Mesenchymal stem cell (in vitro differentiated cells and primary cell): ENCODE measurements around the gene RNF130.

Experiments
- DNase-seq: peaks from one replicate; pipeline ENCODE4 v3.0.0-alpha.2; 2013
- H2AFZ ChIP-seq: one replicate; pipeline ENCODE4 v1.6.1; 2013; ENCODE audit warnings: low read depth, mild to moderate bottlenecking, control low read depth, inconsistent platforms, low read length, moderate library complexity
- H2AK5ac ChIP-seq: 2 replicates; pipeline ENCODE4 v1.6.1; 2013; ENCODE audit warnings: low read length, moderate library complexity, mild to moderate bottlenecking, inconsistent platforms; ENCODE audit not compliant: severe bottlenecking
- H2BK120ac ChIP-seq: one replicate; pipeline ENCODE4 v1.6.1; 2013; ENCODE audit warnings: low read depth, mild to moderate bottlenecking, inconsistent platforms, low read length, moderate library complexity
- H2BK12ac ChIP-seq, 2 experiments: one replicate each; pipeline ENCODE4 v1.6.1; 2013; ENCODE audit warnings: inconsistent platforms in 2 of 2, low read length in 2 of 2, mild to moderate bottlenecking in 2 of 2, moderate library complexity in 2 of 2, control low read depth in 1 of 2
- H2BK15ac ChIP-seq: one replicate; pipeline ENCODE4 v1.6.1; 2013; ENCODE audit warnings: mild to moderate bottlenecking, low read depth, inconsistent platforms; ENCODE audit not compliant: poor library complexity, severe bottlenecking
- H2BK5ac ChIP-seq: 2 replicates; pipeline ENCODE4 v1.6.1; 2013; ENCODE audit warnings: low read depth, mild to moderate bottlenecking, low read length, control low read depth, inconsistent platforms; ENCODE audit not compliant: poor library complexity, severe bottlenecking
- H3K14ac ChIP-seq, 2 experiments: one replicate each; pipeline ENCODE4 v1.6.1; 2013; ENCODE audit warnings: inconsistent platforms in 2 of 2, low read length in 2 of 2, control low read depth in 1 of 2, mild to moderate bottlenecking in 1 of 2, moderate library complexity in 1 of 2
- H3K18ac ChIP-seq, 2 experiments: one replicate each; pipeline ENCODE4 v1.6.1; 2013; ENCODE audit warnings: inconsistent platforms in 2 of 2, low read length in 2 of 2, control low read depth in 1 of 2, low read depth in 1 of 2, mild to moderate bottlenecking in 1 of 2
- H3K23ac ChIP-seq, 2 experiments: one replicate each; pipeline ENCODE4 v1.6.1; 2013; ENCODE audit warnings: inconsistent platforms in 2 of 2, low read length in 2 of 2, mild to moderate bottlenecking in 2 of 2, moderate library complexity in 2 of 2, control low read depth in 1 of 2
- H3K27ac ChIP-seq: 2 replicates; pipeline ENCODE4 v1.5.1; 2013; ENCODE audit warnings: mild to moderate bottlenecking, moderate library complexity, low read length, control low read depth, inconsistent platforms; ENCODE audit not compliant: poor library complexity, severe bottlenecking
- H3K27me3 ChIP-seq, 2 experiments: 2 replicates each; pipeline versions ENCODE4 v1.6.1 to v1.7.0; 2013; ENCODE audit warnings: low read length in 2 of 2, mild to moderate bottlenecking in 2 of 2, moderate library complexity in 2 of 2, control low read depth in 1 of 2, inconsistent platforms in 1 of 2; ENCODE audit not compliant: control insufficient read depth in 1 of 2, insufficient read depth in 1 of 2
- H3K36me3 ChIP-seq, 2 experiments: 2 replicates each; pipeline versions ENCODE4 v1.6.1 to v1.7.0; 2013; ENCODE audit warnings: low read length in 2 of 2, control low read depth in 1 of 2, inconsistent platforms in 1 of 2, low read depth in 1 of 2, mild to moderate bottlenecking in 1 of 2; ENCODE audit not compliant: insufficient read depth in 2 of 2, control insufficient read depth in 1 of 2
- H3K4ac ChIP-seq, 2 experiments: one replicate each; pipeline ENCODE4 v1.6.1; 2013; ENCODE audit warnings: inconsistent platforms in 2 of 2, low read length in 2 of 2, mild to moderate bottlenecking in 2 of 2, moderate library complexity in 2 of 2, control low read depth in 1 of 2, low read depth in 1 of 2
- H3K4me1 ChIP-seq: 2 replicates; pipeline ENCODE4 v1.6.1; 2013; ENCODE audit warnings: low read depth, low read length, control low read depth; ENCODE audit not compliant: control insufficient read depth, insufficient read depth
- H3K4me2 ChIP-seq: 2 replicates; pipeline ENCODE4 v1.6.1; 2013; ENCODE audit warnings: low read length, mild to moderate bottlenecking, inconsistent platforms; ENCODE audit not compliant: poor library complexity, severe bottlenecking
- H3K4me3 ChIP-seq, 2 experiments: 2 replicates each; pipeline versions ENCODE4 v1.5.1 to v1.7.0; 2013; ENCODE audit warnings: low read length in 2 of 2, mild to moderate bottlenecking in 2 of 2, control low read depth in 1 of 2, low read depth in 1 of 2; ENCODE audit not compliant: insufficient read depth in 1 of 2
- H3K79me1 ChIP-seq: replicated peaks from 2 replicates; pipeline ENCODE4 v1.6.1; 2013; ENCODE audit warnings: mild to moderate bottlenecking, control low read depth, low read length, inconsistent platforms; ENCODE audit not compliant: poor library complexity, severe bottlenecking
- H3K9ac ChIP-seq: 2 replicates; pipeline ENCODE4 v1.7.0; 2013; ENCODE audit warnings: mild to moderate bottlenecking, low read length, moderate library complexity
- H3K9me3 ChIP-seq: 2 replicates; pipeline ENCODE4 v1.7.0; 2013; ENCODE audit warnings: mild to moderate bottlenecking, low read length; ENCODE audit not compliant: control insufficient read depth
- H4K8ac ChIP-seq: one replicate; pipeline ENCODE4 v1.6.1; 2013; ENCODE audit warnings: inconsistent platforms, mild to moderate bottlenecking, low read length, moderate library complexity
- H4K91ac ChIP-seq: one replicate; pipeline ENCODE4 v1.6.1; 2013; ENCODE audit warnings: mild to moderate bottlenecking, low read length, inconsistent platforms
- WGBS: methylation state at CpG from one replicate; pipeline ENCODE4 v1.1.7; 2013; ENCODE audit warnings: mixed read lengths; 5-methylcytosine and 5-hydroxymethylcytosine counted together

RNF130 gene

GRCh38 chr5:179907556-179908324, 163.8 kb downstream of the RNF130 start, which contains the start of gene TBC1D9B:
TSS of gene TBC1D9B (minus strand) at chr5:179907897. CDS start at chr5:179907821, 76 bp downstream.
- Histone ChIP-seq H2BK12ac (peak within 1 kb of the TSS in 1 of 2 experiments; percentile 54), H3K18ac (peak within 1 kb of the TSS; percentile 92 to 99), H2AFZ (peak within 1 kb of the TSS; percentile 97), H2BK120ac (peak within 1 kb of the TSS; percentile 92), H3K4me2 (peak within 1 kb of the TSS; percentile 93), H4K91ac (peak within 1 kb of the TSS; percentile 86), H4K8ac (peak within 1 kb of the TSS; percentile 97), H3K27ac (peak within 1 kb of the TSS; percentile 64), H3K27me3 (no peaks in the 10 kb centered on the region), H3K79me1 (peaks cover 22% of the 10 kb centered on the region), H3K23ac (peak within 1 kb of the TSS in 1 of 2 experiments; percentile 68), H2BK15ac (peak within 1 kb of the TSS; percentile 95), H3K36me3 (peaks cover 22 to 29% of the 10 kb centered on the region in 2 experiments), H3K4me1 (peaks cover 20% of the 10 kb centered on the region), H3K4ac (peak within 1 kb of the TSS; percentile 65 to 84), H3K9me3 (no peaks in the 10 kb centered on the region), H3K14ac (peak within 1 kb of the TSS; percentile 98 to 99), H2BK5ac (no peak within 1 kb of the TSS), H3K9ac (peak within 1 kb of the TSS; percentile 89), H2AK5ac (no peak within 1 kb of the TSS), H3K4me3 (peak within 1 kb of the TSS; percentile 92 to 96)
- WGBS, result 10% methylated on average over 51 of the region's 105 CpGs
- peak; percentile 62 for DNase-seq

GRCh38 chr5:179906795-179907555, 164.6 kb downstream of the RNF130 start:
- Histone ChIP-seq H3K4me2 (peak overlapping the region; percentile 93), H3K27me3 (no peaks in the 10 kb centered on the region), H3K27ac (peak overlapping the region; percentile 64), H2BK15ac (no peak overlapping the region), H3K14ac (peak overlapping the region; percentile 53 to 98), H3K9ac (peak overlapping the region; percentile 89), H3K79me1 (peaks cover 30% of the 10 kb centered on the region), H3K4me3 (peak overlapping the region; percentile 92 to 96), H3K36me3 (peaks cover 29 to 36% of the 10 kb centered on the region in 2 experiments), H4K91ac (peak overlapping the region; percentile 45), H2BK5ac (no peak overlapping the region), H3K23ac (no peak overlapping the region), H4K8ac (peak overlapping the region; percentile 62), H3K9me3 (no peaks in the 10 kb centered on the region), H2AK5ac (no peak overlapping the region), H2BK12ac (no peak overlapping the region), H2BK120ac (peak overlapping the region; percentile 92), H3K18ac (peak overlapping the region; percentile 55 to 99), H3K4ac (peak overlapping the region; percentile 13 to 84), H3K4me1 (peaks cover 20% of the 10 kb centered on the region), H2AFZ (peak overlapping the region; percentile 80)
- WGBS, result 23% methylated on average over 45 of the region's 50 CpGs
- peak; percentile 28 for DNase-seq

- Histone ChIP-seq H3K4me1 (peaks cover 20% of the 10 kb centered on the region), H3K27ac (no peak overlapping the region), H3K14ac (no peak overlapping the region), H2AFZ (no peak overlapping the region), H2BK15ac (no peak overlapping the region), H2BK12ac (no peak overlapping the region), H3K18ac (no peak overlapping the region), H3K79me1 (peaks cover 33% of the 10 kb centered on the region), H2BK120ac (no peak overlapping the region), H3K4me3 (peak overlapping the region in 1 of 2 experiments; percentile 92), H3K27me3 (no peaks in the 10 kb centered on the region), H3K23ac (no peak overlapping the region), H3K4ac (no peak overlapping the region), H3K4me2 (peak overlapping the region; percentile 93), H3K36me3 (peaks cover 35 to 38% of the 10 kb centered on the region in 2 experiments), H3K9ac (peak overlapping the region; percentile 89), H3K9me3 (no peaks in the 10 kb centered on the region), H4K91ac (no peak overlapping the region), H2AK5ac (no peak overlapping the region), H4K8ac (no peak overlapping the region), H2BK5ac (no peak overlapping the region)
- 96% methylated on average over 24 of the region's 24 CpGs for WGBS
- no peak for DNase-seq
Measured at GRCh38 chr5:179906294-179906794, 165.2 kb downstream of the RNF130 start.

GRCh38 chr5:179905161-179905560, 166.4 kb downstream of the RNF130 start:
- Histone ChIP-seq H3K14ac (no peak overlapping the region), H2AK5ac (no peak overlapping the region), H4K91ac (no peak overlapping the region), H3K9me3 (no peaks in the 10 kb centered on the region), H3K4me1 (peaks cover 19% of the 10 kb centered on the region), H3K4me2 (no peak overlapping the region), H3K4me3 (no peak overlapping the region), H3K9ac (no peak overlapping the region), H2BK15ac (no peak overlapping the region), H3K18ac (no peak overlapping the region), H3K36me3 (peaks cover 46 to 47% of the 10 kb centered on the region in 2 experiments), H3K4ac (no peak overlapping the region), H3K27ac (no peak overlapping the region), H4K8ac (no peak overlapping the region), H3K23ac (no peak overlapping the region), H2BK5ac (no peak overlapping the region), H2BK12ac (no peak overlapping the region), H3K27me3 (no peaks in the 10 kb centered on the region), H3K79me1 (peaks cover 45% of the 10 kb centered on the region), H2AFZ (no peak overlapping the region), H2BK120ac (no peak overlapping the region)
- WGBS, result 98% methylated on average over 6 of the region's 8 CpGs
- DNase-seq, result no peak
